ENCODE measurements around the gene ZBTB34.

GRCh38 chr9:126844085-126844484, 16.4 kb upstream of the ZBTB34 start:
- TF ChIP-seq EZH2 (IDR thresholded peaks at IDR 0.05; ENCODE audit: borderline replicate concordance) = no peak
- TF ChIP-seq, protein P1, sequence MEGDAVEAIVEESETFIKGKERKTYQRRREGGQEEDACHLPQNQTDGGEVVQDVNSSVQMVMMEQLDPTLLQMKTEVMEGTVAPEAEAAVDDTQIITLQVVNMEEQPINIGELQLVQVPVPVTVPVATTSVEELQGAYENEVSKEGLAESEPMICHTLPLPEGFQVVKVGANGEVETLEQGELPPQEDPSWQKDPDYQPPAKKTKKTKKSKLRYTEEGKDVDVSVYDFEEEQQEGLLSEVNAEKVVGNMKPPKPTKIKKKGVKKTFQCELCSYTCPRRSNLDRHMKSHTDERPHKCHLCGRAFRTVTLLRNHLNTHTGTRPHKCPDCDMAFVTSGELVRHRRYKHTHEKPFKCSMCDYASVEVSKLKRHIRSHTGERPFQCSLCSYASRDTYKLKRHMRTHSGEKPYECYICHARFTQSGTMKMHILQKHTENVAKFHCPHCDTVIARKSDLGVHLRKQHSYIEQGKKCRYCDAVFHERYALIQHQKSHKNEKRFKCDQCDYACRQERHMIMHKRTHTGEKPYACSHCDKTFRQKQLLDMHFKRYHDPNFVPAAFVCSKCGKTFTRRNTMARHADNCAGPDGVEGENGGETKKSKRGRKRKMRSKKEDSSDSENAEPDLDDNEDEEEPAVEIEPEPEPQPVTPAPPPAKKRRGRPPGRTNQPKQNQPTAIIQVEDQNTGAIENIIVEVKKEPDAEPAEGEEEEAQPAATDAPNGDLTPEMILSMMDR (IDR thresholded peaks at IDR 0.05; ENCODE audit: poor library complexity) = no peak
- TF ChIP-seq EZH2phosphoT487 (IDR thresholded peaks at IDR 0.05; ENCODE audit: low read depth, severe bottlenecking, unreplicated experiment) = no peak
